GM19395 (cell line): ENCODE measurements around the gene TUBGCP3.

Source experiments
- ATAC-seq: cut with Tn5 transposase; IDR thresholded peaks from one replicate; pipeline ENCODE4 v1.9.1; 2021; ENCODE audit warnings: mild to moderate bottlenecking, moderate library complexity; ENCODE audit not compliant: unreplicated experiment

TUBGCP3 gene

DNA sequence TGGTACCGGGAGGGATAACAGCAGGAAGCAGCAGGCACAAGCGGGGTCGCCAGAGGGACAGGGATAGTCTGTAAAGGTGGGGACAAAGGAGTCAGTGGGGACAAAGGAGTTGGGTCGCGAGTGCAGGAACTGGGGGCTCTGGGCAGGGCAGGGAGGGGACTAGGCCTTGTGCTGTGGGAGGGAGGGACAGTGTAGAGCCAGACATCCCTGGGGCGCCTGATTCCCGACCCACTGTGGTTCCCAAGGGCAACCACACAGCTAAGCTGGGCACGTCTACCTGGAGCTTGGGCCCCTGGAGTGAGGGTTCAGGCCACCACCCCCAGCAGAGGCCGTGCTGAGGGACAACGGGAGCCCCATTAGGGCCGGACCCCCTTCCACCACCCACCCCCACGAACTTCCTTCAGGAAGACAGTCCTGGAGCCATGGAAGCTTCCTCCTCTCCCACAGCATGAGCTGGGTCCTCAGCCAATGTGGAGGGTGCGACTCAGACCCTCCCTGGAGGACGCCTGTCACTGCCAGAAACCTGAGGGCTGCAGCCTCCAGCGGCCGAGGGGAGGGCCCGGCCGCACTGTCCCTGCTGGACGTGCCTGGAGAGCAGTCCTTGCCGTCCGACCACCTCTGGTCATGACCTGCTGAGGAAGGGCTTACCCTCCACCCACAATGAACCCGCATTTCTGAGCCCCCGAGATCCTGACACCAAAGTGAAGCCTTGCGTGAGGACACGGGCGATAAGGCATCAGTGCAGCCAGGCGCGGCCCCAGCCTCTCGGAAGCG is 133.9 kb downstream of the TUBGCP3 start:
- ATAC-seq = no peak

GRCh38 chr13:112453207-112453829 is 134.6 kb downstream of the TUBGCP3 start:
- ATAC-seq = no peak

DNA sequence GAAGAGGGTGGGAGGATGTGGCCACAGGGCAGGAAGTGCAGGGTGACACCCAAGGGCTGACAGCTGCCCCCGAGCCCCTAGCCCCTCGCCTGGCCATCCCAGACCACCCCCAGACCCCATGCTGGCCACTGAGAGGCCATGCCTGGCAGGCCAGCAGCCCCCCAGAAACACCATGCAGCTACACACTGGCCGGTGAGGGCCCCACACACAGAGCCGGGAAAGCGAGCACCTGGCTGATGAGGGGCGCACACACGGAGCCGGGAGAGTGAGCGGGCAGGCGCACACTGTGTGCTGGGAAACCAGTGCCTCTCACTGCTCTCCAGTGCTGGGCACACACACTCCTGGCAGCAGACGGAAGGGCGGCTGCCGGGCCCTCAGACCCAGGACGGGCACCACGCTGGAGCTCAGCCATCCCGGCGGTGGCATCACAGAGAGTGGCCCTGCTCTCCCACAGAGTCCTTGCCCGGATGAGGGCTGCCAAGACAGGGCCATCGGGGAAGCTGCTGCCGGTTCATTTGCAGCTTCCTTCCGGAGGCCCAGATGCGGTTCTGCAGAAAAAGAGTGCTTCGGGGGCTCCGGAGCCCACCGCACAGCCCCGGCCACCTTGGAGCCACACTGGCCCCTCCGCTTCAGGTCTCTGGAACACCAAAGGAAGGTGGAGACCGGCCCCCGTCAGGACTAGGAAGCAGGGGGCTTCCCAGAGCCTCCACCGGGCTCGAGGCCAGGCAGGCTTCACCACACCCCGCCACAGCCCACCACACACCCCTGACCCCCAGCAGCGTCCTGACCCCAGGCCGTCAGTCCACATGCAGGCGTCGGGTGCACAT is 135.4 kb downstream of the TUBGCP3 start:
- no peak for ATAC-seq

DNA sequence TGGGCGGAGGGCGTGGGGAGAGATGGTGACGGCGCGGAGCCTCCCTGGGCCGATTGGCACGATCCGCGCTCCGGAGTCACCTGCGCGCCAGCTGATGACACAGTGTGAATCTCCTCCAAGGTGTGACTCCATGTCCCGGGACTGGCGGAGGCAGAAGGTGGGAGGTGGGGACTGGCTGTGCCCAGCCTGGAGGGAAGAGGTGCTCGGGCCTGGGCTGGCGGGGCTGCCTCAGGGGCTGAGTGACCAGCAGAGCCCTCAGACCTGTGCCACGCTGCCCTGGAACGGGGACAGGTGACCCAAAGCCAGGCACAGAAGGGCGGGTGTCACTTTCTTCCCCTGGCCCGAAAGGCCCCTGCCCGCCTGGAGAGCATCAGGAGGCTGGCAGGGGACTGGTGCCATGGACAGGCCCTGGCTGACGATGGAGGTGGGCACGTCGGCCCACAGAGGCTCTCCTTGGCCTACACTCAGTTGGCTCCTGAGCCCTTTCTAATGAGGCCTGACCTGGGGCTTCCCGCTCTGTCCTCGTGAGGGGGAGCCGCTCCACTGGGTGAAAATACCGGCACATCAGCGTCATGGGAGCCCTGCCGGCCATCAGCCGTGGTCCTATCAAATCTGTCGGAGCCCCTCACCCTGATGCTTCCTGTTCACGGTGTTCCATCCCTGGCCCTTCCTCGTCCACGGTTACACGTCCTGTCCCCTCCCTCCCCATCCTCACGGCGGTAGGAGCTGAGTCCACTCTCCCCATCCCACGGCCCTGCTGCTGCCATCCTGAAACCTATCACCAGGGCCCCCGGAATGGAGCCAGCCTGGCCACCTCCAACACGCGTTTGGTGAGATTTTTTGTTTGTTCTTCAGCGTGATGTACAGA is 136.2 kb downstream of the TUBGCP3 start:
- no peak for ATAC-seq

- ATAC-seq = no peak
These were observed 137.1 kb downstream of the TUBGCP3 start for GRCh38 chr13:112450904-112451240.

- no peak for ATAC-seq
These were observed 137.6 kb downstream of the TUBGCP3 start for GRCh38 chr13:112450118-112450903.

DNA sequence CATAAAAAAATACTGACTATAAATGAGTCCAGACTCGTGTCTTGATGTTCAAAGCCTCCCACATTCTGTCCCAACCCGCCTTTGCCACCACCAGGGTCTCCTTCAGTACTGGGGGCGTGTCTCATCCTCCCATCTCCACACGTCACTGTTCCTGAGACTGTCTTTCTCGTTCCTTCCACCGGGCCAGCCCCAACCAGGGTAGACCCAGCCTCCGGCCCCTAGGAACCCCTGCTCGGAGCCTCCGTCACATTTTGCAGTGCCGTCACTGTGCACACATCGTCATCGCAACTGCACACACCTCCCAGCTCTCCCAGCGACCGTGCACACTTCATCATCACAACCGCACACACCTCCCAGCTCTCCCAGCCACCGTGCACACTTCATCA is 138.4 kb downstream of the TUBGCP3 start:
- no peak for ATAC-seq

DNA sequence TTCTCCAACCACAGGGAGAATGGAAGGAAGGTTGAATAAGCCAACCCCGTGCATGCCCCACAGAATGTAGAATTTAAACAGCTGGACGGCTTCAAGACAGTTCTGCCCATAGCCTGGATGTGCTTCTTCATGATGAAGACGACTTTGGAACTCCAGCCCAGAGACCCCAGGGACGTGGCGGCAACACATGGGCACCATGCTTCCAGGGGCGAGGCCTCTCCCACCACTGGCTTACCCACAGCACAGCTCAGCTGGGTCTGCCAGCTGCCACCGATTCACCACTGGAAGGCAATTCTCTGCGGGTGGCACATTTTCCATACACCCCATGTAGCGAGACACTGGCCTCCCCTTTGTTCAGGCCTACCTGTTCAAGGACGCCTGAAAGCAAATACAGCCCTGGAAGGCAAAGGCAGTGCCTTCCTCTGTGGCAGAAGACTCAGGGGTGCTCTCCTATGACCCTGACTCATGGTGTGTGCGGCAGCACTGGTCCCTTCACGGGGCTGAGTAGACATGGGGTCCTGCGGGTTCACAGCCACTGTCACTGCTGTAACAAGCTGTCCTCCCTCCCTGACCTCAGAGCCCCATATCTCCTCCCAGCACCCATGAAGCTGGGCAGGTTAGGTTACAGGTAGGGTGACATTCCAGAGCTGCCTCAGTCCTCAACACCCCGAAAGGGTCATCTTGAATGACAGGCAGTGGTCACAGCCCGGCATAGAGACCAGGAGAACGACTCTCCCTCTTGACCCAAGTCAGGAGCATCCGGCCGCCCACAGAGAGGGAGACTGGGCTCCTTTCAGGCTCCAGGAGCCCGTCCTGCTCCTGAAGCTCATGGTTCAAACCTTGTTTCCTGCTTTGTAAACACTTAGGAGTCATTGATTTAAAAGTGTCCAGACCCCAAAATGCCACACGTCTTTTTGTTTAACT is 139.1 kb downstream of the TUBGCP3 start:
- ATAC-seq = no peak

- ATAC-seq = no peak
These were observed 140.0 kb downstream of the TUBGCP3 start for GRCh38 chr13:112447761-112448603.

- ATAC-seq = no peak
These were observed 140.6 kb downstream of the TUBGCP3 start for GRCh38 chr13:112447306-112447705.

DNA sequence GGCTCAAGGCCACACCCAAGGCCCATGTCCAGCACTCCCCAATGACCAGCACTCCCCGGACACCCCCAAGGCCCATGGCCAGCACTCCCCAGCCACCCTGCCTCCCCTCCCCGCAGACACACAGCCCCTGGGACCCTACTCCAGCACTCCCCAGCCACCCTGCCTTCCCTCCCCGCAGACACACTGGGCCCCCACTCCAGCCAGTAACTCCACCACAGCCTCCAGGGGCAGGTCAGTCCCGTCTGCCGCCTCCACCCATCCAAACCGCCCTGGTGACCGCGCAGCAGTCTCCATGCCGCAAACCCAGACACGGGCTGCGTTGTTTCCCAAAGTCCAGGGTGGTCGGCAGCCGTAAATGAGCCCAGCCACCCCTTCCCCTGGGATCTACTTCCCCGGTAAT is 141.1 kb downstream of the TUBGCP3 start:
- no peak for ATAC-seq

- no peak for ATAC-seq
These were observed 141.5 kb downstream of the TUBGCP3 start for GRCh38 chr13:112446347-112446861.

- no peak for ATAC-seq
These were observed 142.3 kb downstream of the TUBGCP3 start for GRCh38 chr13:112445411-112446271.

DNA sequence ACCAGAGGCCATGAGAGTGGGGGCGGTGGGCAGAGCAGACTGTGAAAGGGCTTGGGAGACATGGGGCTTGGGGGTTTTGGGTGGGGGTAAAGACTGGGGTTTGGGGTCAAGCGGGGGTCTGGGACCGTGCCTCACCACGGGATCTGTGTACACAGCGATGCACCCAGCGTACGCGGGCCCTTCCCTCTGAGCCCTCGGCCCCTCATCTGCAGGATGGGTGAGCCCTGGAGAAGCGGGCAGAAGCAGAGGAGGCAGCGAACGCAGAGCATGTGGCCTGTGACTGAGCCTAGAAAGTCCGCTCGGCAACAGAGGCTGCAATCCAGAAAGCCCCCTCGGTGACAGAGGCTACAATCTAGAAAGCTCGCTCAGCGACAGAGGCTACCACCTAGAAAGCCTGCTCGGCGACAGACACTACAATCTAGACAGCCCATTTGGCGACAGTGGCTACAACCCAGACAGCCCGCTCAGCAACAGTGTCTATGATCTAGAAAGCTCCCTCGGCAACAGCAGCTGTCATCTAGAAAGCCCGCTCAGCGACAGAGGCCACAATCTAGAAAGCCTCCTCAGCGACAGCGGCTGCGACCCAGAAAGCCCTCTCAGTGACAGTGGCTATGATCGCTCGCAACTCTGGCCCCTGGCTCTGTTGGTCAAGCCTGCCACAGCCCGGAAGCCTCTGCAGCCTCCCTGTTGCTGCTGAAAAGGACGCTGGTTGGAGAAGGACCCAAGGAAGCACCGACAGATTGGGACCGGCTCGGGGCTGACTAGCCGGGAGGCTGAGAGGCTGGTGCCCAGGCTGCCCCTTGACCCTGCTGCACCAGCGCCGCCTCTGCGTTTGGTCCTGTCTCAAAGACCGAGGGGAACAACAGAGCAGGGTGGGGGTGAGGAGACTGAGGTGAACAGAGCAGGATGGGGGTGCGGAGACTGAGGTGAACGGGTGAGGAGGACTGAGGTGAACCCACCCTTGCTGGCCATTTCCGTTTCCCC is 143.2 kb downstream of the TUBGCP3 start:
- ATAC-seq = no peak

DNA sequence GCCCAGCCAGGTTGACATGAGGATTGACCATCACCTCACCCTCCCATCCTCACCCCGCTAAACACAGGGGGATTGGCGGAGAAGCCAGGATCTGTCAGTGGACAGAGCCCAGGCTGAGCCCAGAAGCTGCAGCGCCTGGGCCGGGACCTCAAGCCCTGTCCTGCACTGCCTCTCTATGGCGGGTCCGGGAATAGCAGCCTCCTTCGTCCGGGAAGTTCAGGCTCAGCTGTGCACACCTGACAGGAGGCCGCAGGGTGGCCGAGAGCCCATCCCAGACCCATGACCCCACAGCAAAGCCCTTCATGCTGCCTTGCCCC is 144.0 kb downstream of the TUBGCP3 start:
- ATAC-seq = no peak
